Breast epithelium (tissue), 4 donors: ENCODE results near the gene RBFOX1. TPM values are rescaled to one million over a fixed set of nuclear protein-coding genes. Genes with fewer than 3 reads are reported as not detected.

Experiments used
- DNase-seq, 2 donors: peaks; one replicate each; pipeline ENCODE4 v3.0.0-alpha.2; 2019; ENCODE audit warnings: low spot score in 2 of 2
- H3K27ac ChIP-seq, 2 donors: fragments of 200-600 bp; sonication (generic) in 1 of 2; one replicate each; pipeline ENCODE4 v1.5.1; 2016 to 2019; ENCODE audit warnings: mild to moderate bottlenecking in 1 of 2
- H3K27me3 ChIP-seq, 2 donors: fragments of 200-600 bp; sonication (generic) in 1 of 2; one replicate each; pipeline versions ENCODE4 v1.5.1 to v1.6.0; 2017 to 2019; ENCODE audit warnings: control low read depth in 1 of 2, mild to moderate bottlenecking in 1 of 2
- H3K36me3 ChIP-seq: fragments of 200-600 bp; one replicate; pipeline ENCODE4 v1.5.1; 2019
- H3K4me1 ChIP-seq, 2 donors: fragments of 200-600 bp; sonication (generic); one replicate each; pipeline ENCODE4 v1.5.1; 2016 to 2019; ENCODE audit warnings: control low read depth in 1 of 2
- H3K4me3 ChIP-seq, 3 donors: fragments of 200-600 bp; sonication (generic); 1 replicate in 2 of 3; 2 replicates in 1 of 3; pipeline ENCODE4 v1.5.1; 2016 to 2019; ENCODE audit warnings: mild to moderate bottlenecking in 3 of 3, moderate library complexity in 2 of 3
- H3K9me3 ChIP-seq, 2 donors: fragments of 200-600 bp; sonication (generic) in 1 of 2; one replicate each; pipeline ENCODE4 v1.5.1; 2016 to 2019; ENCODE audit warnings: control low read depth in 1 of 2
- POLR2A ChIP-seq: fragments of 450-650 bp; IDR thresholded peaks from one replicate; pipeline ENCODE4 v1.6.1; 2016; ENCODE audit warnings: antibody characterized with exemption, mild to moderate bottlenecking, moderate library complexity
- POLR2AphosphoS5 ChIP-seq, 3 donors: sonication (generic); formaldehyde crosslinking; IDR thresholded peaks; one replicate each; pipeline ENCODE4 v1.6.1; 2017; ENCODE audit warnings: antibody characterized with exemption in 3 of 3
- intact Hi-C: fragments of 100-400 bp; cut with DNase I; formaldehyde crosslinking; loops from one replicate; pipeline ENCODE4 v1.15.1; 2023; ENCODE audit warnings: low total_unique reads
- total RNA-seq, 3 donors: library from RNA; depleted of rRNA; stranded (reverse); fragments of >200 nt; gene quantifications; one replicate each; pipeline ENCODE4 v1.1.0, GENCODE V29; 2016
- TF ChIP-seq, protein P1 (sequence below), 3 donors: fragments of 450-650 bp; IDR thresholded peaks; one replicate each; pipeline ENCODE4 v1.5.1; 2016 to 2017; ENCODE audit warnings: antibody characterized with exemption in 3 of 3, mild to moderate bottlenecking in 3 of 3, moderate library complexity in 3 of 3

Gene RBFOX1
- total RNA-seq, 3 donors from 2014 or later, result 0.29 TPM; not detected in 2

DNA sequence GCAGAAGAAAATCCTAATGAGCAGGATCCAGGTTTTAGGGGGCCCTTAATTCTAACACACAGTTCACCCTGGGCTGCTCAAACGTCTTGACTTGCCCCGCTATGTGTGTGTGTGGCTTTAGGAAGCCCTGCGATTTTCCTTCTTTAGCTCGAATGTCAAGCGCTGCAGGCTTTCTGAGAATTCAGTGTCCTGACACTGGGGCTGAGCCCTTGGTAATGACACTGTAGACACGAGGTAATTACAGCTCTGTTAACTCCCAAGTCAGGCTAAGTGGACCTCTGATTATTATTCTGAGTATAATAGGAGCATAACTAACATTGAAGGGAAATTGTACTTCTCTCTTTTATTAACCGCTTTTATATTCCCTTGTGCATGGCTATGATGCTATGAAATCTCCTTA lies 202.1 kb downstream of the RBFOX1 start:
- DNase-seq, result no peak
- TF ChIP-seq POLR2A (no peak), POLR2AphosphoS5 (IDR thresholded peaks at IDR 0.05) (no peak)
- TF ChIP-seq, protein P1, sequence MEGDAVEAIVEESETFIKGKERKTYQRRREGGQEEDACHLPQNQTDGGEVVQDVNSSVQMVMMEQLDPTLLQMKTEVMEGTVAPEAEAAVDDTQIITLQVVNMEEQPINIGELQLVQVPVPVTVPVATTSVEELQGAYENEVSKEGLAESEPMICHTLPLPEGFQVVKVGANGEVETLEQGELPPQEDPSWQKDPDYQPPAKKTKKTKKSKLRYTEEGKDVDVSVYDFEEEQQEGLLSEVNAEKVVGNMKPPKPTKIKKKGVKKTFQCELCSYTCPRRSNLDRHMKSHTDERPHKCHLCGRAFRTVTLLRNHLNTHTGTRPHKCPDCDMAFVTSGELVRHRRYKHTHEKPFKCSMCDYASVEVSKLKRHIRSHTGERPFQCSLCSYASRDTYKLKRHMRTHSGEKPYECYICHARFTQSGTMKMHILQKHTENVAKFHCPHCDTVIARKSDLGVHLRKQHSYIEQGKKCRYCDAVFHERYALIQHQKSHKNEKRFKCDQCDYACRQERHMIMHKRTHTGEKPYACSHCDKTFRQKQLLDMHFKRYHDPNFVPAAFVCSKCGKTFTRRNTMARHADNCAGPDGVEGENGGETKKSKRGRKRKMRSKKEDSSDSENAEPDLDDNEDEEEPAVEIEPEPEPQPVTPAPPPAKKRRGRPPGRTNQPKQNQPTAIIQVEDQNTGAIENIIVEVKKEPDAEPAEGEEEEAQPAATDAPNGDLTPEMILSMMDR (IDR thresholded peaks at IDR 0.05), result no peak
- Histone ChIP-seq H3K4me3 (no peak overlapping the region), H3K27ac (no peak overlapping the region), H3K9me3 (peaks cover 0 to 8% of the 10 kb centered on the region in 2 donors), H3K36me3 (no peaks in the 10 kb centered on the region), H3K4me1 (no peaks in the 10 kb centered on the region), H3K27me3 (no peaks in the 10 kb centered on the region)
- intact Hi-C loops, result no loop called here

DNA sequence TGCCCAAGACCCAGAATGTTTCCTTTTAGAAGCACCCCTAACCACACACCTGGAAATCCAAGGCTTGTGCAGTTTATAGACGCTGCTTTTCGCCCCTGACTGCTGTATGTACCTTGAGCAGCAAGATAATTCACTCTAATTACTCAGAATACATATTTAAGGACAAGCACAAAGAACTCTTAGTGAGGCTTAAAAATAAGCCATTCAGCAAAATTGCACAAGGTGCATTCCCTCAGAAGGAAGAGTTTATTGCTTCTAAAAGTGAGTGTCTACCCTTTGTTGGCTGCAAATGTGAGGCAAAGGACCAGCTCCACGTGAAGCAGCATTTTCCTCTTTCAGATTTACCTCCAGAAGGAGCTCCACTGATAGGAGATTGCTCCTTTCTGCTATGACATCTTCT lies 208.4 kb downstream of the RBFOX1 start:
- no peaks in the 10 kb centered on the region for H3K36me3 ChIP-seq
- H3K4me3 ChIP-seq, result no peak overlapping the region
- no peak for DNase-seq
- intact Hi-C loops, result no loop called here
- no peaks in the 10 kb centered on the region for H3K4me1 ChIP-seq
- peaks cover 0 to 8% of the 10 kb centered on the region in 2 donors for H3K9me3 ChIP-seq
- no peaks in the 10 kb centered on the region for H3K27me3 ChIP-seq
- TF ChIP-seq, protein P1 (IDR thresholded peaks at IDR 0.05), result no peak
- no peak for TF ChIP-seq POLR2AphosphoS5 (IDR thresholded peaks at IDR 0.05)
- no peak for TF ChIP-seq POLR2A
- no peak overlapping the region for H3K27ac ChIP-seq

DNA sequence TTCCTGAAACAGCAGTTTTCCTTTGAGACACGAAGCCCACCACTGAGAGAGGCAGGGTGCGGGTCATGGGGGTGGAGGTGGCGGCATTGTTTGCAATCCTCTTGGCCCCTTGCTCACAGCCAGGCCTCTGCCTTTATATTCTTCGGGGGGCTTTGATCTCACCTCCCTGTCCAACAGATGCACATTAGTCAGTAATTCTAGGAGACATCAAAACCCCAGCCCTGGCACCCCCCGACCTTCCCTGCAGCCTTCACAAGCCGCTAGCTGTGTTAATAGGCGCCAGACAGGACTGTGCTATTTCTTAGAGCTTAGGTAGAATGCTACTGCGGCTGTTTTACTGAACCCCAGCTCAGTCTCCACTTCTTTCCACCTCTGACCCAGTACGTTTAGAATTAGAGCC lies 212.6 kb downstream of the RBFOX1 start:
- H3K9me3 ChIP-seq, result no peaks in the 10 kb centered on the region
- no peaks in the 10 kb centered on the region for H3K27me3 ChIP-seq
- no peak overlapping the region for H3K27ac ChIP-seq
- H3K4me1 ChIP-seq, result no peaks in the 10 kb centered on the region
- TF ChIP-seq, protein P1 (IDR thresholded peaks at IDR 0.05), result no peak
- TF ChIP-seq POLR2A, result no peak
- TF ChIP-seq POLR2AphosphoS5 (IDR thresholded peaks at IDR 0.05), result no peak
- intact Hi-C loops, result no loop called here
- DNase-seq, result no peak
- no peak overlapping the region for H3K4me3 ChIP-seq
- no peaks in the 10 kb centered on the region for H3K36me3 ChIP-seq

DNA sequence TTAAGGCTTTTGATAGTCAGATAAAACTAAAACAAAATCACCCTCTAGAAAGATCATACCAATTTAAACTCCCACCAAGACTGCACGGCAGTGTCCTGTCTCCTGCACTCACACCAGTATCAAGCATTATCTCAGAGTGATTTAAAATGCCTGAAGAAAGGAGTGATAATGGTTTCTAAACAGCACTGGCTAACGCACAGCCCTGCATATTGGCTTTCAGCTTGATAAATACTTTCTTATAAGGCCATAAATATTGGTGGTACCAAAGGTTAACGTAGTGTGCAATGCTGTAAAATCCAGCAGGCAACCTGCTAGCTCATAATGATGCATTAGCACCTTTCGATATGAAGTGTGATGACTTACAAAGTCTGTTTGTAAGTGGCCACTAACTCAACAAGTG lies 214.3 kb downstream of the RBFOX1 start:
- Histone ChIP-seq H3K36me3 (no peaks in the 10 kb centered on the region), H3K27ac (no peak overlapping the region), H3K27me3 (no peaks in the 10 kb centered on the region), H3K4me3 (no peak overlapping the region), H3K4me1 (no peaks in the 10 kb centered on the region), H3K9me3 (no peaks in the 10 kb centered on the region)
- intact Hi-C loops, result no loop called here
- TF ChIP-seq, protein P1 (IDR thresholded peaks at IDR 0.05), result no peak
- TF ChIP-seq POLR2A (no peak), POLR2AphosphoS5 (IDR thresholded peaks at IDR 0.05) (no peak)
- DNase-seq, result no peak

DNA sequence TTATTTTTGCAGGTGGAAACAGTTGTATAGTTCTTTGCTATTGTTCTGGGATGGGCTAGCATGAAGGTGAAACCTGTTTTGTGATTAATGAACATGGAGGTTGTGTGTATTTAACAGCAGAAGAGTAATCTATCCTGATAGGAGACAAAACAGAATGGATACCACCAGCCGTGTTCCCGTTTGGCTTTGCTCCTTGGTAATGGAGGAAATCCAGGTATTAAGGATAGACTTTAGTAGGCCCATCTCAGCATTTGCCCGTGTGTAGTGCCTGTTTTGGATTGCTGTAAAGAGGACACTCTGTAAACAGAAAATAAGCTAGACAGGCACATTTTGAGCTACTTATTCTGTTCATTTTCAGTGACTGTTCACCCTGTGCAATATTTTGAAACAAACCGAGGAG lies 215.1 kb downstream of the RBFOX1 start:
- no peaks in the 10 kb centered on the region for H3K36me3 ChIP-seq
- no peaks in the 10 kb centered on the region for H3K27me3 ChIP-seq
- intact Hi-C loops, result no loop called here
- no peaks in the 10 kb centered on the region for H3K9me3 ChIP-seq
- H3K27ac ChIP-seq, result no peak overlapping the region
- H3K4me3 ChIP-seq, result no peak overlapping the region
- no peak for DNase-seq
- H3K4me1 ChIP-seq, result no peaks in the 10 kb centered on the region
- no peak for TF ChIP-seq POLR2AphosphoS5 (IDR thresholded peaks at IDR 0.05)
- TF ChIP-seq POLR2A, result no peak
- TF ChIP-seq, protein P1 (IDR thresholded peaks at IDR 0.05), result no peak
